Prostate gland (tissue), 2 donors: ENCODE data around the gene DUOX1. TPM values are rescaled to one million over a fixed set of nuclear protein-coding genes. Genes with fewer than 3 reads are reported as not detected.

Source experiments
- DNase-seq: peaks from one replicate; pipeline ENCODE4 v3.0.0-alpha.2; 2019; ENCODE audit warnings: low spot score
- H3K27ac ChIP-seq, 2 donors: fragments of 200-600 bp; sonication (generic); 2 replicates each; pipeline ENCODE4 v1.5.1; 2017 to 2019
- H3K27me3 ChIP-seq: fragments of 200-600 bp; sonication (generic); replicated peaks from 2 replicates; pipeline ENCODE4 v1.5.1; 2019; ENCODE audit not compliant: insufficient read depth
- H3K36me3 ChIP-seq, 2 donors: fragments of 200-600 bp; sonication (generic); 1 replicate in 1 of 2; 2 replicates in 1 of 2; pipeline versions ENCODE4 v1.5.1 to v1.8.1; 2017 to 2019
- H3K4me1 ChIP-seq: fragments of 200-600 bp; sonication (generic); replicated peaks from 2 replicates; pipeline ENCODE4 v1.5.1; 2019
- H3K4me3 ChIP-seq, 2 donors: fragments of 200-600 bp; sonication (generic); 2 replicates each; pipeline ENCODE4 v1.5.1; 2017 to 2019
- H3K9me3 ChIP-seq: fragments of 200-600 bp; sonication (generic); 2 replicates; pipeline ENCODE4 v1.5.1; 2017
- CTCF ChIP-seq, 4 experiments: fragments of 200-600 bp in 2 of 4; fragments of 450-650 bp in 2 of 4; sonication (generic) in 2 of 4; IDR thresholded peaks; 1 replicate in 3 of 4; 2 replicates in 1 of 4; pipeline ENCODE4 v1.5.1; 2016 to 2019; ENCODE audit warnings: antibody characterized with exemption in 4 of 4, mild to moderate bottlenecking in 2 of 4, moderate library complexity in 2 of 4
- POLR2A ChIP-seq: fragments of 450-650 bp; IDR thresholded peaks from one replicate; pipeline ENCODE4 v1.6.1; 2016; ENCODE audit warnings: antibody characterized with exemption, mild to moderate bottlenecking
- POLR2AphosphoS5 ChIP-seq: sonication (generic); formaldehyde crosslinking; IDR thresholded peaks from one replicate; pipeline ENCODE4 v1.6.1; 2017; ENCODE audit warnings: antibody characterized with exemption
- WGBS: methylation state at CpG from one replicate; pipeline ENCODE4 v1.1.5; 2018; 5-methylcytosine and 5-hydroxymethylcytosine counted together
- intact Hi-C: fragments of 100-400 bp; cut with DNase I; formaldehyde crosslinking; loops from one replicate; pipeline ENCODE4 v1.14.2; 2022
- total RNA-seq, 2 donors: library from RNA; depleted of rRNA; stranded (reverse); fragments of >200 nt; gene quantifications; one replicate each; pipeline ENCODE4 v1.1.0, GENCODE V29; 2016

DUOX1 gene
- total RNA-seq, 2 donors from 2014 or later: 18.4 to 32.1 TPM

GRCh38 chr15:45141386-45141785, 11.6 kb downstream of the DUOX1 start:
- Histone ChIP-seq H3K9me3 (no peaks in the 10 kb centered on the region), H3K36me3 (no peaks in the 10 kb centered on the region), H3K4me1 (no peaks in the 10 kb centered on the region), H3K27ac (no peak overlapping the region), H3K27me3 (no peaks in the 10 kb centered on the region), H3K4me3 (no peak overlapping the region)
- WGBS: 90% methylated on average over 5 of the region's 5 CpGs
- DNase-seq: no peak
- no peak for TF ChIP-seq CTCF (IDR thresholded peaks at IDR 0.05)
- no peak for TF ChIP-seq POLR2AphosphoS5
- TF ChIP-seq POLR2A: no peak
- intact Hi-C loops: no loop called here

DNA sequence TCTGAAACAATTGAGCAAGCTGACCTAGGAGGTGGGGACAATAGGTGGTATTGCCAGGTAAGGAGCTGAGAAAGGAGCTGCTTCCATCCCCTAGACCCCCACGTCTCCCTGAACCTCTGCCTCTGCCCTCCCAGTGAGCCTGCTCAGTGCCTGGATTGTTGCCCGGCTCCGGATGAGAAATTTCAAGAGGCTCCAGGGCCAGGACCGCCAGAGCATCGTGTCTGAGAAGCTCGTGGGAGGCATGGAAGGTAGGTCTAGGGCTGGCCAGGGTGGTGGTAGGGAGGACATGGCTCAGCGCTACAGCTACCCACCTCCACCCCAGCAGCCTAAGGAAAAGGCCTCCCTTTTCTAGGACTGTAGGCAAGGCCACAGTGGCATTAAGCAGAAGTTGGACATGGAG, 13.3 kb downstream of the DUOX1 start:
- Histone ChIP-seq H3K27ac (no peak overlapping the region), H3K36me3 (no peaks in the 10 kb centered on the region), H3K9me3 (no peaks in the 10 kb centered on the region), H3K4me1 (no peaks in the 10 kb centered on the region), H3K27me3 (no peaks in the 10 kb centered on the region), H3K4me3 (no peak overlapping the region)
- TF ChIP-seq POLR2AphosphoS5 (no peak), CTCF (IDR thresholded peaks at IDR 0.05) (no peak), POLR2A (no peak)
- WGBS: 88% methylated on average over 7 of the region's 7 CpGs
- DNase-seq: no peak
- intact Hi-C loops: no loop called here

GRCh38 chr15:45143946-45144345, 14.2 kb downstream of the DUOX1 start:
- DNase-seq: no peak
- no peaks in the 10 kb centered on the region for H3K36me3 ChIP-seq
- H3K9me3 ChIP-seq: no peaks in the 10 kb centered on the region
- H3K4me1 ChIP-seq: no peaks in the 10 kb centered on the region
- WGBS: 82% methylated on average over 11 of the region's 11 CpGs
- no peak overlapping the region for H3K4me3 ChIP-seq
- intact Hi-C loops: no loop called here
- H3K27me3 ChIP-seq: no peaks in the 10 kb centered on the region
- H3K27ac ChIP-seq: no peak overlapping the region
- TF ChIP-seq POLR2AphosphoS5 (no peak), POLR2A (no peak), CTCF (IDR thresholded peaks at IDR 0.05) (no peak)

GRCh38 chr15:45144775-45145174, 15.0 kb downstream of the DUOX1 start:
- no peaks in the 10 kb centered on the region for H3K36me3 ChIP-seq

More at GRCh38 chr15:45144775-45145174, 15.0 kb downstream of the DUOX1 start:
- TF ChIP-seq POLR2A (no peak), CTCF (IDR thresholded peaks at IDR 0.05) (no peak), POLR2AphosphoS5 (no peak)
- intact Hi-C loops: no loop called here
- WGBS: 95% methylated on average over 9 of the region's 9 CpGs
- Histone ChIP-seq H3K4me3 (no peak overlapping the region), H3K9me3 (no peaks in the 10 kb centered on the region), H3K27me3 (no peaks in the 10 kb centered on the region), H3K27ac (no peak overlapping the region), H3K4me1 (no peaks in the 10 kb centered on the region)
- no peak for DNase-seq
